NCI-H748 (cell line): ENCODE results near the gene SLC16A8.
"Not testable (repeated sequence)": the region's sequence is repeated elsewhere in the genome, so short reads cannot be mapped to it uniquely, and the experiment has no call there.

Experiments used
- DNase-seq: peaks from one replicate; lab custom pipeline; 2025; ENCODE audit not compliant: unreplicated experiment; lab: John Stamatoyannopoulos, UW

SLC16A8 gene

DNA sequence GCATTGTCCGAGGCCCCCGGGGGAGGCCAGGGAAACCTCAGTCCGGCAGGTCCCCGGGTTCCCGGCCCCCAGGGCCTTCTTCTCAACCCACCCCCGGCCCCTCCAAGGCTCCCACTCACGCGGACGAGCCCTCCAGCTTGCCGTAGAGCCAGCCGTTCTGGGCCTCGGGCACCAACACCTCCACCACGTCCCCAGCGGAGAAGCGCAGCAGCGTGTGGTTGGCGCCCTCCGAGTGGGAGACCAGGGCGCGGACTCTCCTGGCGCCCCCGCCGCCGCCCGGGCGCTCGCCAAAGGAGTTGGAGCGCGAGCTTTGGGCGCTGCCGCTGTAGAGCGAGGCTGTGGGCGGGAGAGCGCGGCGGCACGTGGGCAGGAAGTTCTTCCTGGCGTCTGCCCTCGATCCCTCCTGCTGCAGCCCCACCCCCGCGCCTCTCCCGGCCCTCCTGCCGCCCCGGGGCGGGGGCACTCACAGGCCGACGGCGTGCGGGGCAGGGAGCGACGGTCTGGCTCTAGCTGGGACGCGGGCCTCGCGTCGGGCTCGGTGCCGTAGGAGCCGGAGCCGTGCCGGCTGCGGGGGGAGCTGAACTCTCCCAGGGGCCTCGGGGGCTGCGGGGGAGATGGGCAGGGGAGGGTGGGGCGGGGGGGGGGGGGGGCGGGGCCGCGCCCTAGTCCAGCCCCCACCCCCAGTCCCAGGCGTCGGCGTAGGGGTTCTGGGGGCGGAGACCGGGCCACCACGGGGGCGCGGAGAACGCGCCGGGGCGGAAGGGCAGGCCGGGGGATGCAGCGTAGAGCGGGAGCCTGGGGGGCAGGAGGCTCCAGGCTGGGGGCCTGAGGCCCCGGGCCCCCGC is 4.9 kb upstream of the SLC16A8 start:
- DNase-seq = peak; percentile 6

DNA sequence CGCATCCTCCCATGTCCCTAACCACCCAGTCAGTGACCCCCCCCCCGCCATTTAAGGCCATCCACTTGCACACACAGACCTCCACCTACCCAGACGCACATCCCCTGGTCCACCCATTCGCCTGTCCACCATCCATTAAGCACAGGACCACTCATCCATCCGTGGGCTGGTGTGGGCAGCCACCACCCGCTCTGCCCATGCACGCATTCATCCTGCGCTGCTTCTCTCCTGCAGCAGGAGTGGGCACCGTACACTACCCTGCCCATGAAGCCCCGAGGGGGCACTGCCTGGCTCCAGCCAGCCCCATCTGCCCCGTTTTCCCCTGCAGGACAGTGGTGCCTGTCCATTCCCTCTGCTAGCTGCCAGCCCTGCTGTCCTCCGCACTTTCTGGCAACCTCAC is 3.9 kb upstream of the SLC16A8 start:
- no peak for DNase-seq

GRCh38 chr22:38086942-38087341 is 3.0 kb upstream of the SLC16A8 start:
- DNase-seq = no peak

GRCh38 chr22:38086001-38086845 is 2.2 kb upstream of the SLC16A8 start:
- no peak for DNase-seq

GRCh38 chr22:38085501-38085900 is 1.5 kb upstream of the SLC16A8 start:
- no peak for DNase-seq

GRCh38 chr22:38085056-38085455 is 1.1 kb upstream of the SLC16A8 start:
- DNase-seq = no peak

GRCh38 chr22:38082986-38083710 is 836 bp downstream of the SLC16A8 start:
- DNase-seq = no peak

- peak; percentile 5 for DNase-seq
Observed at GRCh38 chr22:38081941-38082828, 1.8 kb downstream of the SLC16A8 start.

- DNase-seq = no peak
Observed at GRCh38 chr22:38081636-38081940, 2.4 kb downstream of the SLC16A8 start.

DNA sequence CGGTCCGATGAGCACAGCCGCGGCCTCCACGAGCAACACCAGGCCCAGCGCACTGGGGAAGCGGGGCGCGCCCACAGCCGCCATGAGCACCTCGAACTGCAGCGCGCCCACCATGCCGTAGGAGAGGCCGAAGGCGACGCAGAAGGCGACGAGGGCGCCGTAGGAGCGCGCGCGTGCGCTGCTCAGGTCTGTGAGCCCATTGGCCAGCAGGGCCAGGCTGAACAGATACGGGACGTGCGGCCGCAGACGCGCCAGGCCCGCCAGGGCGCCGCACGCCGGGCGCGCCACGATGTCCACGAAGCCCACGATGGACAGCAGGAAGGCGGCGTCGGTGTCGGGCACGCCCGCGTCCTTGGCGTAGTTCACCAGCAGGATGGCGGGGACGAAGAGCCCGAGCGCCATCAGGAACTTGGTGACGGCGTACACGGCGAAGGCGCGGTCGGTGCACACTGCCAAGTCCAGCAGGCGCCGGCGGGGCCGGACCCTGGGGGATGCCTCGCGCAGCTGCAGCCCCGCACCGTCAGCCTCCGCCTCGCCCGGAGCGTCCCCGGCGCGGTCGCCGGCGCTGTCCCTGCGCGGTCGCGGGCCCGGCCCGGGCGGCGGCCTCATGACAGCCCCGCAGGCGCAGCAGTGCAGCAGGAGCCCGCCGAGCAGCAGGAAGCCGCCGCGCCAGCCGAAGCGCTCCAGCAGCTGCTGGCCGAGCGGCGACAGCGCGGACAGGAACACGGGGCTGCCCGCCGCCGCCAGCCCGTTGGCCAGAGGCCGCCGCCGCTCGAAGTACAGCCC is 2.9 kb downstream of the SLC16A8 start:
- DNase-seq = peak; percentile 64

- DNase-seq = no peak
Observed at GRCh38 chr22:38080474-38080849, 3.5 kb downstream of the SLC16A8 start.

DNA sequence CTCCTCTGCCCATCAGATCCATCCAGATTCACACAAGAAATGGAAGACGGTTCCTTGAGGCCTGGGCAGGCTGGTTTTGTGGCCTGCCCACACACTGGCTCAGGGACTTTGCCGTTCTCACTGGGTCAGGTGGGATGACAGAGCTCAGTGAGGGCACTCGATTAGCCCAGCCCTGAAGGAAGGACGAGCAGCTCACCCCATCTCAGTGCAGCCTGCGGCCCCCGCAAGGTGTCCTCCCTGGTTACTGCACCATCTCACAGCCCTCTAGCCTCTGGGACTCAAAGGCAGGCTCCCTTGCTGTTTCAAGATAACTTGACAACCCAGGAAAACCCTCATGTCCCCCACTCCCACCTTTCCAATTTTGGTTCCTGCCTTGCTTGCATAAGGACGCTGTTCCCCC is 4.2 kb downstream of the SLC16A8 start:
- no peak for DNase-seq

DNA sequence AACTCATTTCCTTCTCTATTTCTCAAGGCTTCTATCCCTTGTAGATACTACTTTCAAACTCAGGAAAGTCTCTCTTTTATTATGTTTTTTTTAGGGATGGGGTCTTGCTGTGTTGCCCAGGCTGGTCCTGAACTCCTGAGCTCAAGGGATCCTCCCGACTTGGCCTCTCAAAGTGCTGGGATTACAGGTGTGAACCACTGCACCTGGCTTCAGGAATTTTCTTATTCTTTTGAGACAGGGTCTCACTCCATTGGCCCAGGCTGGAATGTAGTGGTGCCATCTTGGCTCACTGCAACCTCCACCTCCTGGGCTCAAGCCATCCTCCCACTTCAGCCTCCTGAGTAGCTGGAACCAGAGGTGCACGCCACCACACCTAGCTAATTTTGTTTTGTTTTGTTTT is 4.8 kb downstream of the SLC16A8 start:
- DNase-seq = not testable (repeated sequence)

DNA sequence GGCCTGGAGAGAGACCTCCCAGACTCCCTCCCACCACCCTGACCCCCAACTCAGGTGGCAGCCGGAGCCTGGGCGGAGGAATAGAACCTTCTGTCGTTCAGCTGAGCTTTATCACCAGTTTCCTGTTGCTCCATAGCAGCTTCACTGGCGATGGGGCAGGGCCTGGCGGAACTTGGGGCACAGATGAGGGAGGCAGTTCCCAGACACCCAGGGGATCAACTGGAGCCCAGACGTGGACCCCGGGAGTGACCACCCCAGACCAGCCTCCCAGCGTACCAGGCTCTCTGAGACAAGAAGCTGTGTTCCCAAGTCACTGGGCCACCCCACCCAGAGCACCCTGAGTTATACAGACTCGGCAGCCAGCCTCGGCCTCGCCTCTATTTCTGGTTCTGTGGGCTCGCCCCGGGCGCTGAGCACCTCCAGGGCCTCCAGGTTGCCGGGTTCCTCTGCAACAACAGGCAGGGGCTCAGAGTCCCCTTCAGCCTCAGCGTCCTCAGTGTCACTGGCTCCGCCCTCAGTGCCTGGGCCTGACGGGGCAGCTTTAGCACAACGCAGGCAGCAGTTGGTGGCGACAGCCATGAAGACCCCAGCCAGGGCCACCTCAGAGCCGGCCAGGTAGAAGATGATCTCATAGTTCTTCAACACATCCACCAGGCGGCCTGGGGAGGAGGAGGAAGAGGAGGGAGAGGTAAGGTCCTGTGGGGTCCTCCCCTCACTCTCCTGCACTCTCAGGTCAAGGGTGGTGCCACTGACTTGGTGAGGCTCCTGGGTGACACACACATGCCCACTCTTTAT is 5.7 kb downstream of the SLC16A8 start:
- DNase-seq = no peak

- DNase-seq = no peak
Observed at GRCh38 chr22:38077595-38077994, 6.4 kb downstream of the SLC16A8 start.

DNA sequence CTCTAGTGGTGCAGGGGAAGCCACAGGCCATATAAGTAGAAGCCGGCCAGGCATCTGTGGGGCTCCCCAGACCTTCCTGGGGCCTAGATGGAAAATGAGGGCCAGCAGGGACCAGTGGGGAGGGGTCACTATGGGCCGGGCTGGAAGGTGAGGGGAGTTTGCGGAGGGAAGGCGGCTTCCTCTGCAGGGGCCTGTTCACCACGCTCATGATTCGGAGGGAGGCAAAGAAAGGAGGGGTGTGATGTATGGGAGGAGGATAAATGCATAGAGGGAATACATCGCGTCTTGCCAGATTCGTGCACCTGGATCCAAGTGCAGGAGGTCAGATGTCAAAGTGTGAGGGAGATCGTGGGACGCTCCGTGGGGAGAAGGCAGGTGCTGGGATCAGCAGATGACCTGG is 6.9 kb downstream of the SLC16A8 start:
- no peak for DNase-seq

DNA sequence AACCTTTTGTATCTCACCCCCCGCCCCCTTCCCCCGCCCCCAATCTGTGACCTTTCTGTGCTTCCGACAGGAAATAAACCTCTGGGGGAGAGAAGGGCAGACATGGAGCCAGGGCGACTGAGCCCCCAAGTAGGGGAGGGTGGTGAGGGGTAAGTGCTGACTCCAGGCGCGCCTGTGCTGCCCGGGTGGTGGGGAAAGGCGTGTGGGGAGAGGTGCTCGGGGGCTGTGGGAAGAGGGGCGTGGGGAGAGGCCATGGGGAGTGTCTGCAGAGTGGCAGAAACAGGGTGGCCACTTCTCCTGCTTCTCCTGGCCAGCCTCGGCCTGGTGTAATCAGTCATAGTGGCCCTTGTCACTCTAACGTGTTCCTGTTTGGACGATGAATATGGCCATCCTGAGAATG is 8.0 kb downstream of the SLC16A8 start:
- no peak for DNase-seq

- no peak for DNase-seq
Observed at GRCh38 chr22:38075105-38075825, 8.7 kb downstream of the SLC16A8 start.
